HS-5 (cell line): ENCODE measurements around the gene NDUFV1.
"Not testable (repeated sequence)": the region's sequence is repeated elsewhere in the genome, so short reads cannot be mapped to it uniquely, and the experiment has no call there.

Experiments used
- DNase-seq: peaks from one replicate; pipeline ENCODE4 v3.0.0-alpha.2; 2012; ENCODE audit warnings: low read depth

The NDUFV1 gene

GRCh38 chr11:67657300-67657699 lies 50.6 kb downstream of the NDUFV1 start:
- DNase-seq: no peak

GRCh38 chr11:67659651-67660165 lies 53.0 kb downstream of the NDUFV1 start:
- not testable (repeated sequence) for DNase-seq

- not testable (repeated sequence) for DNase-seq
These were observed 54.0 kb downstream of the NDUFV1 start for GRCh38 chr11:67660752-67661151.
